Fibroblast of lung (primary cell): Measurements from ENCODE around the gene YKT6.

Source experiments
- EZH2 ChIP-seq: IDR thresholded peaks from 2 replicates; pipeline ENCODE4 v1.5.1; 2012; ENCODE audit warnings: low read length, control low read depth, mild to moderate bottlenecking; ENCODE audit errors: missing control alignments
- TF ChIP-seq, protein P1 (sequence below), 2 donors: IDR thresholded peaks in 1 of 2; conservative IDR thresholded peaks in 1 of 2; 1 replicate in 1 of 2; 2 replicates in 1 of 2; pipeline ENCODE4 v1.5.1; 2011 to 2012; ENCODE audit warnings: low read length in 2 of 2, control low read depth in 1 of 2, inconsistent platforms in 1 of 2, low read depth in 1 of 2, mild to moderate bottlenecking in 1 of 2

DNA sequence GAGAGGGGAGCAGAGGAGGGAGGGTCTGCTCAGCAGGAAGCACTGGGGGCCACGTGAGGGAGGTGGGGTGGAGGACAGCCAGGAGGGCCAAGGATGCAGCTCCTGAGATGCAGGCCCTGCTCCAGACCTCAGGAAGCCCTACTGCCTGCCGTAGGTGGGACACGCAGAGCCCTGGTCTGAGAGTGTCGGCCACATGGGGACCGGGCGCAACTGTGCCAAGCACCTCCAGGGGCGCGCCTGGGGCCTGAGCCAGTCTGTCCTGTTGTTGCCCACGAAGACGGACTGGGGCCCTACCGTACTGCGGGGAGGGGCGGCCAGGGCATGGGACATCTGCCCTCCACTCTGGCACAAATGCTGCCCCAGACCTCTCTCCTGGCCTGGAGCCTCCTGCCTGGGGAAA is 31.6 kb downstream of the YKT6 start:
- TF ChIP-seq, protein P1, sequence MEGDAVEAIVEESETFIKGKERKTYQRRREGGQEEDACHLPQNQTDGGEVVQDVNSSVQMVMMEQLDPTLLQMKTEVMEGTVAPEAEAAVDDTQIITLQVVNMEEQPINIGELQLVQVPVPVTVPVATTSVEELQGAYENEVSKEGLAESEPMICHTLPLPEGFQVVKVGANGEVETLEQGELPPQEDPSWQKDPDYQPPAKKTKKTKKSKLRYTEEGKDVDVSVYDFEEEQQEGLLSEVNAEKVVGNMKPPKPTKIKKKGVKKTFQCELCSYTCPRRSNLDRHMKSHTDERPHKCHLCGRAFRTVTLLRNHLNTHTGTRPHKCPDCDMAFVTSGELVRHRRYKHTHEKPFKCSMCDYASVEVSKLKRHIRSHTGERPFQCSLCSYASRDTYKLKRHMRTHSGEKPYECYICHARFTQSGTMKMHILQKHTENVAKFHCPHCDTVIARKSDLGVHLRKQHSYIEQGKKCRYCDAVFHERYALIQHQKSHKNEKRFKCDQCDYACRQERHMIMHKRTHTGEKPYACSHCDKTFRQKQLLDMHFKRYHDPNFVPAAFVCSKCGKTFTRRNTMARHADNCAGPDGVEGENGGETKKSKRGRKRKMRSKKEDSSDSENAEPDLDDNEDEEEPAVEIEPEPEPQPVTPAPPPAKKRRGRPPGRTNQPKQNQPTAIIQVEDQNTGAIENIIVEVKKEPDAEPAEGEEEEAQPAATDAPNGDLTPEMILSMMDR (conservative IDR thresholded peaks at IDR 0.05 in 1 of 2, IDR thresholded peaks at IDR 0.05 in 1 of 2; ENCODE audit: low read depth in 1 of 2, low read length in 2 of 2), result no peak
- TF ChIP-seq EZH2, result no peak
